ENCODE data around the gene TTLL6. TPM values are rescaled to one million over a fixed set of nuclear protein-coding genes. Genes with fewer than 3 reads are reported as not detected.
A peak's percentile ranks its signal among the peaks of the same experiment; 100 is the strongest.
"Not testable (repeated sequence)": the region's sequence is repeated elsewhere in the genome, so short reads cannot be mapped to it uniquely, and the experiment has no call there.

TTLL6 gene
- total RNA-seq, 1 donor from 2014 or later = 17.4 TPM

- Histone ChIP-seq H3K9ac (no peak overlapping the region), H2AFZ (replicated peaks) (no peak overlapping the region), H3K4me2 (no peak overlapping the region), H3K9me3 (ENCODE audit: low read depth) (no peaks in the 10 kb centered on the region), H3K27me3 (peaks cover 100% of the 10 kb centered on the region), H4K20me1 (ENCODE audit: low read depth) (peaks cover 66% of the 10 kb centered on the region), H3K79me2 (ENCODE audit: low read depth) (no peaks in the 10 kb centered on the region), H3K4me1 (no peaks in the 10 kb centered on the region), H3F3A (ENCODE audit: low read depth) (peaks cover 14% of the 10 kb centered on the region), H3K4me3 (no peak overlapping the region), H3K36me3 (no peaks in the 10 kb centered on the region), H3K27ac (no peak overlapping the region)
- no peak overlapping the region for H3K27ac Mint-ChIP-seq
- H3K9me3 Mint-ChIP-seq = no peaks in the 10 kb centered on the region
- H3K36me3 Mint-ChIP-seq = no peaks in the 10 kb centered on the region
- peaks cover 82% of the 10 kb centered on the region for H3K27me3 Mint-ChIP-seq (ENCODE audit: insufficient read depth, low read depth)
- H3K4me1 Mint-ChIP-seq = peaks cover 14% of the 10 kb centered on the region
- DNase-seq (ENCODE audit: low spot score) = no peak
- TF ChIP-seq EZH2 (IDR thresholded peaks at IDR 0.05) = no peak
- no peak for TF ChIP-seq CTCF (IDR thresholded peaks at IDR 0.05)
- no peak for TF ChIP-seq EZH2phosphoT487 (IDR thresholded peaks at IDR 0.05)
- peak overlapping the region; percentile 35 for H3K4me3 Mint-ChIP-seq
Observed at GRCh38 chr17:48717367-48718226, 99.4 kb downstream of the TTLL6 start.

GRCh38 chr17:48716549-48716948, 100.5 kb downstream of the TTLL6 start:
- H3K9me3 ChIP-seq (ENCODE audit: low read depth); H2AFZ ChIP-seq (replicated peaks); H3K36me3 Mint-ChIP-seq; H3K27ac Mint-ChIP-seq; H3K36me3 ChIP-seq; H3K9ac ChIP-seq; H3K27ac ChIP-seq; H3K4me3 Mint-ChIP-seq; DNase-seq (ENCODE audit: low spot score); H3K79me2 ChIP-seq (ENCODE audit: low read depth); H3K4me3 ChIP-seq; H3K4me1 ChIP-seq; H3K9me3 Mint-ChIP-seq; H3K4me2 ChIP-seq: not testable (repeated sequence)
- Histone ChIP-seq H3K27me3 (peaks cover 100% of the 10 kb centered on the region), H4K20me1 (ENCODE audit: low read depth) (peaks cover 56% of the 10 kb centered on the region), H3F3A (ENCODE audit: low read depth) (peaks cover 14% of the 10 kb centered on the region)
- H3K4me1 Mint-ChIP-seq = peaks cover 14% of the 10 kb centered on the region
- peaks cover 77% of the 10 kb centered on the region for H3K27me3 Mint-ChIP-seq (ENCODE audit: insufficient read depth, low read depth)

- Histone ChIP-seq H3K4me2 (no peak overlapping the region), H2AFZ (replicated peaks) (no peak overlapping the region), H3K27ac (no peak overlapping the region), H3K4me1 (no peaks in the 10 kb centered on the region), H3K9me3 (ENCODE audit: low read depth) (no peaks in the 10 kb centered on the region), H3K36me3 (no peaks in the 10 kb centered on the region), H3K4me3 (no peak overlapping the region), H3K27me3 (peaks cover 100% of the 10 kb centered on the region), H3F3A (ENCODE audit: low read depth) (peaks cover 14% of the 10 kb centered on the region), H3K9ac (no peak overlapping the region), H4K20me1 (ENCODE audit: low read depth) (peaks cover 48% of the 10 kb centered on the region), H3K79me2 (ENCODE audit: low read depth) (no peaks in the 10 kb centered on the region)
- H3K36me3 Mint-ChIP-seq = no peaks in the 10 kb centered on the region
- no peak for TF ChIP-seq CTCF (IDR thresholded peaks at IDR 0.05)
- no peak for TF ChIP-seq EZH2 (IDR thresholded peaks at IDR 0.05)
- no peak for TF ChIP-seq EZH2phosphoT487 (IDR thresholded peaks at IDR 0.05)
- peaks cover 76% of the 10 kb centered on the region for H3K27me3 Mint-ChIP-seq (ENCODE audit: insufficient read depth, low read depth)
- no peak overlapping the region for H3K4me3 Mint-ChIP-seq
- H3K27ac Mint-ChIP-seq = no peak overlapping the region
- peaks cover 14% of the 10 kb centered on the region for H3K4me1 Mint-ChIP-seq
- no peaks in the 10 kb centered on the region for H3K9me3 Mint-ChIP-seq
- no peak for DNase-seq (ENCODE audit: low spot score)
Observed at GRCh38 chr17:48715496-48716399, 101.3 kb downstream of the TTLL6 start.

MicroRNA genes within 50 kb of the gene (microRNA counts, 767-probe panel; counts per million panel counts)
- microRNA hsa-miR-3185 = 460 counts per million, percentile 90 among the panel's probes with 10 or more counts

Small RNA genes lying within 50 kb of the gene (microRNA-seq; reads per million reads assigned to microRNA genes)
- gene MIR3185 = not detected

Small RNA genes lying within 50 kb of the gene (small RNA-seq; reads per million reads assigned to genes)
- gene COX6B1P2 (not detected), gene MIR3185 (not detected), gene RF02132 (not detected), gene RF02133 (not detected), gene RN7SL125P (not detected)

Other genes starting within 250 kb of the TTLL6 start
- gene HOXB4, start 238.9 kb downstream of the TTLL6 start, total RNA-seq (ENCODE audit: low replicate concordance) = not detected in 2 replicates
- gene HOXB3, start 227.0 kb downstream of the TTLL6 start, total RNA-seq (ENCODE audit: low replicate concordance) = not detected in 2 replicates
- not detected in 2 replicates for gene HOXB5, start 223.4 kb downstream of the TTLL6 start, total RNA-seq (ENCODE audit: low replicate concordance)
- not detected in 2 replicates for gene HOXB6, start 212.2 kb downstream of the TTLL6 start, total RNA-seq (ENCODE audit: low replicate concordance)
- not detected in 2 replicates for gene HOXB7, start 206.2 kb downstream of the TTLL6 start, total RNA-seq (ENCODE audit: low replicate concordance)
- not detected in 2 replicates for gene HOXB8, start 201.9 kb downstream of the TTLL6 start, total RNA-seq (ENCODE audit: low replicate concordance)
- not detected in 2 replicates for gene HOXB9, start 190.9 kb downstream of the TTLL6 start, total RNA-seq (ENCODE audit: low replicate concordance)
- not detected in 2 replicates for gene PRAC1, start 94.7 kb downstream of the TTLL6 start, total RNA-seq (ENCODE audit: low replicate concordance)
- gene PRAC2, start 94.0 kb downstream of the TTLL6 start, total RNA-seq (ENCODE audit: low replicate concordance) = not detected in 2 replicates
- not detected in 2 replicates for gene HOXB13, start 88.5 kb downstream of the TTLL6 start, total RNA-seq (ENCODE audit: low replicate concordance)
- gene CALCOCO2, start 13.8 kb upstream of the TTLL6 start, total RNA-seq (ENCODE audit: low replicate concordance) = 23.9 and 34.1 TPM in 2 replicates
- 29.4 and 51.7 TPM in 2 replicates for gene ATP5MC1, start 75.6 kb upstream of the TTLL6 start, total RNA-seq (ENCODE audit: low replicate concordance)
- 45.5 and 57.9 TPM in 2 replicates for gene UBE2Z, start 91.2 kb upstream of the TTLL6 start, total RNA-seq (ENCODE audit: low replicate concordance)
- gene SNF8, start 127.6 kb upstream of the TTLL6 start, total RNA-seq (ENCODE audit: low replicate concordance) = 93.0 and 103 TPM in 2 replicates
- not detected in 2 replicates for gene GIP, start 151.4 kb upstream of the TTLL6 start, total RNA-seq (ENCODE audit: low replicate concordance)
- 129 and 137 TPM in 2 replicates for gene IGF2BP1, start 180.2 kb upstream of the TTLL6 start, total RNA-seq (ENCODE audit: low replicate concordance)